Choroid plexus epithelial cell (primary cell): Measurements from ENCODE around the gene MIER1.

Experiments used
- DNase-seq: peaks from one replicate; pipeline ENCODE4 v3.0.0-alpha.2; 2010; ENCODE audit warnings: low read depth
- H3K4me3 ChIP-seq: 2 replicates; pipeline ENCODE4 v1.5.1; 2011; ENCODE audit warnings: low read depth, mild to moderate bottlenecking, control low read depth, low read length, moderate library complexity
- CTCF ChIP-seq: conservative IDR thresholded peaks from 2 replicates; pipeline ENCODE4 v1.5.1; 2011; ENCODE audit warnings: low read depth, mild to moderate bottlenecking, control low read depth, inconsistent platforms, low read length, moderate library complexity

Gene MIER1

GRCh38 chr1:66929146-66929688 is 4.4 kb downstream of the MIER1 start:
- TF ChIP-seq CTCF: no peak
- peak overlapping the region; percentile 84 for H3K4me3 ChIP-seq
- no peak for DNase-seq

- DNase-seq: no peak
- no peak for TF ChIP-seq CTCF
Measured at GRCh38 chr1:66929691-66929998, 4.9 kb downstream of the MIER1 start.

GRCh38 chr1:66929999-66930822 is 5.4 kb downstream of the MIER1 start:
- peak; percentile 20 for TF ChIP-seq CTCF
- peak overlapping the region; percentile 84 for H3K4me3 ChIP-seq
- peak; percentile 94 for DNase-seq

More at GRCh38 chr1:66929691-66929998, 4.9 kb downstream of the MIER1 start:
- H3K4me3 ChIP-seq: peak overlapping the region; percentile 84

- TF ChIP-seq CTCF: no peak
- DNase-seq: no peak
Measured at GRCh38 chr1:66930823-66931174, 6.0 kb downstream of the MIER1 start.

GRCh38 chr1:66931590-66931989 is 6.8 kb downstream of the MIER1 start:
- H3K4me3 ChIP-seq: peak overlapping the region; percentile 84
- TF ChIP-seq CTCF: no peak
- no peak for DNase-seq

More at GRCh38 chr1:66930823-66931174, 6.0 kb downstream of the MIER1 start:
- peak overlapping the region; percentile 84 for H3K4me3 ChIP-seq

GRCh38 chr1:66932291-66932690 is 7.5 kb downstream of the MIER1 start:
- no peak overlapping the region for H3K4me3 ChIP-seq
- DNase-seq: no peak
- no peak for TF ChIP-seq CTCF
